GM23248 (cell line): ENCODE results near the gene TBX1. TPM values are rescaled to one million over a fixed set of nuclear protein-coding genes. Genes with fewer than 3 reads are reported as not detected.

Source experiments
- DNase-seq: peaks from one replicate; pipeline ENCODE4 v3.0.0-alpha.2; 2015
- H2AFZ ChIP-seq: fragments of 200-600 bp; sonication (generic); 2 replicates; pipeline ENCODE4 v1.6.1; 2016; ENCODE audit warnings: antibody characterized with exemption
- H3F3A ChIP-seq: fragments of 200-600 bp; sonication (generic); 2 replicates; pipeline ENCODE4 v1.6.1; 2016; ENCODE audit warnings: mild to moderate bottlenecking, antibody characterized with exemption, mixed run types; ENCODE audit not compliant: insufficient read depth
- H3K27ac ChIP-seq: fragments of 200-600 bp; sonication (generic); 2 replicates; pipeline ENCODE4 v1.5.1; 2016; ENCODE audit warnings: mild to moderate bottlenecking
- H3K27me3 ChIP-seq: fragments of 200-600 bp; sonication (generic); replicated peaks from 2 replicates; pipeline ENCODE4 v1.6.1; 2016; ENCODE audit warnings: mild to moderate bottlenecking; ENCODE audit not compliant: insufficient read depth
- H3K36me3 ChIP-seq: fragments of 200-600 bp; sonication (generic); 2 replicates; pipeline ENCODE4 v1.6.1; 2016; ENCODE audit warnings: low read depth, mild to moderate bottlenecking
- H3K4me1 ChIP-seq: fragments of 200-600 bp; sonication (generic); 2 replicates; pipeline ENCODE4 v1.6.1; 2016; ENCODE audit warnings: mild to moderate bottlenecking; ENCODE audit not compliant: insufficient read depth
- H3K4me2 ChIP-seq: fragments of 200-600 bp; sonication (generic); one replicate; pipeline ENCODE4 v1.6.1; 2016; ENCODE audit warnings: mild to moderate bottlenecking; ENCODE audit not compliant: unreplicated experiment
- H3K4me3 ChIP-seq: fragments of 200-600 bp; sonication (generic); 2 replicates; pipeline ENCODE4 v1.5.1; 2016; ENCODE audit warnings: mild to moderate bottlenecking
- H3K79me2 ChIP-seq: fragments of 200-600 bp; sonication (generic); 2 replicates; pipeline ENCODE4 v1.6.1; 2016; ENCODE audit warnings: mild to moderate bottlenecking; ENCODE audit not compliant: insufficient read depth
- H3K9ac ChIP-seq: fragments of 200-600 bp; sonication (generic); 2 replicates; pipeline ENCODE4 v1.6.1; 2016; ENCODE audit warnings: mild to moderate bottlenecking
- H3K9me2 ChIP-seq: fragments of 200-600 bp; sonication (generic); 2 replicates; pipeline ENCODE4 v1.6.1; 2016; ENCODE audit warnings: mixed run types, mild to moderate bottlenecking, moderate library complexity; ENCODE audit not compliant: insufficient read depth
- H3K9me3 ChIP-seq: fragments of 200-600 bp; sonication (generic); one replicate; pipeline ENCODE4 v1.6.1; 2017; ENCODE audit warnings: low read depth
- H4K20me1 ChIP-seq: fragments of 200-600 bp; sonication (generic); 2 replicates; pipeline ENCODE4 v1.6.0; 2016; ENCODE audit not compliant: insufficient read depth
- EZH2 ChIP-seq: fragments of 200-600 bp; sonication (generic); IDR thresholded peaks from 2 replicates; pipeline ENCODE4 v1.6.1; 2018; ENCODE audit warnings: antibody characterized with exemption, mild to moderate bottlenecking; ENCODE audit not compliant: insufficient read depth, poor library complexity, severe bottlenecking
- EZH2phosphoT487 ChIP-seq: fragments of 200-600 bp; sonication (generic); IDR thresholded peaks from 2 replicates; pipeline ENCODE4 v1.6.1; 2018; ENCODE audit warnings: antibody characterized with exemption, moderate library complexity, mild to moderate bottlenecking, low read depth; ENCODE audit not compliant: insufficient read depth
- WGBS, 2 experiments: methylation state at CpG; one replicate each; pipeline ENCODE4 v1.1.6; 2015 to 2017; ENCODE audit warnings: low lambda C conversion rate in 2 of 2, low coverage in 1 of 2; ENCODE audit errors: missing lambda C conversion rate in 2 of 2; 5-methylcytosine and 5-hydroxymethylcytosine counted together
- in situ Hi-C: fragments of 300-500 bp; cut with MboI; formaldehyde crosslinking; loops from 2 replicates; pipeline ENCODE4 v1.15.0; 2020
- polyA plus RNA-seq: library from polyadenylated mRNA; unstranded; fragments of >200 nt; fragmentation: Nextera tagmentation; extraction: Ambion mirVana; gene quantifications from 2 replicates; pipeline ENCODE4 v1.2.1, GENCODE V29; 2016
- total RNA-seq: library from RNA; depleted of rRNA; stranded (reverse); fragments of >200 nt; shearing (Covaris generic); gene quantifications from 2 replicates; pipeline ENCODE4 v1.2.3, GENCODE V29; 2014

Gene TBX1
- total and polyA plus RNA-seq, 2 experiments from 2014 or later = 2.8 to 4.6 TPM

- WGBS, 2 experiments = 81 to 85% methylated on average over 31 to 37 of the region's 38 CpGs
- H2AFZ ChIP-seq = no peak overlapping the region
- TF ChIP-seq EZH2 (no peak), EZH2phosphoT487 (no peak)
- no peaks in the 10 kb centered on the region for H3K27me3 ChIP-seq
- no peak overlapping the region for H3K27ac ChIP-seq
- no peak overlapping the region for H3K4me3 ChIP-seq
- no peak overlapping the region for H3K4me2 ChIP-seq
- no peaks in the 10 kb centered on the region for H3K9me2 ChIP-seq
- H3K9ac ChIP-seq = no peak overlapping the region
- no peaks in the 10 kb centered on the region for H4K20me1 ChIP-seq
- H3K4me1 ChIP-seq = no peaks in the 10 kb centered on the region; the same call in 1 of the 2 replicates
- no peaks in the 10 kb centered on the region for H3K9me3 ChIP-seq
- no peaks in the 10 kb centered on the region for H3F3A ChIP-seq
- in situ Hi-C loops = no loop called here
- no peaks in the 10 kb centered on the region for H3K36me3 ChIP-seq
- no peaks in the 10 kb centered on the region for H3K79me2 ChIP-seq
- DNase-seq = no peak
Measured at GRCh38 chr22:19806213-19807160, 45.9 kb downstream of the TBX1 start.

GRCh38 chr22:19807161-19807913 is 46.8 kb downstream of the TBX1 start:
- no peak for DNase-seq
- Histone ChIP-seq H3F3A (no peaks in the 10 kb centered on the region), H3K9ac (no peak overlapping the region), H3K27me3 (no peaks in the 10 kb centered on the region), H2AFZ (no peak overlapping the region), H3K4me3 (no peak overlapping the region), H3K4me2 (no peak overlapping the region), H4K20me1 (no peaks in the 10 kb centered on the region), H3K9me2 (no peaks in the 10 kb centered on the region), H3K27ac (no peak overlapping the region), H3K9me3 (no peaks in the 10 kb centered on the region), H3K36me3 (no peaks in the 10 kb centered on the region), H3K4me1 (no peaks in the 10 kb centered on the region; the same call in 1 of the 2 replicates), H3K79me2 (no peaks in the 10 kb centered on the region)
- in situ Hi-C loops = no loop called here
- TF ChIP-seq EZH2phosphoT487 = no peak
- no peak for TF ChIP-seq EZH2
- 97 to 98% methylated on average over 15 of the region's 15 CpGs for WGBS, 2 experiments

DNA sequence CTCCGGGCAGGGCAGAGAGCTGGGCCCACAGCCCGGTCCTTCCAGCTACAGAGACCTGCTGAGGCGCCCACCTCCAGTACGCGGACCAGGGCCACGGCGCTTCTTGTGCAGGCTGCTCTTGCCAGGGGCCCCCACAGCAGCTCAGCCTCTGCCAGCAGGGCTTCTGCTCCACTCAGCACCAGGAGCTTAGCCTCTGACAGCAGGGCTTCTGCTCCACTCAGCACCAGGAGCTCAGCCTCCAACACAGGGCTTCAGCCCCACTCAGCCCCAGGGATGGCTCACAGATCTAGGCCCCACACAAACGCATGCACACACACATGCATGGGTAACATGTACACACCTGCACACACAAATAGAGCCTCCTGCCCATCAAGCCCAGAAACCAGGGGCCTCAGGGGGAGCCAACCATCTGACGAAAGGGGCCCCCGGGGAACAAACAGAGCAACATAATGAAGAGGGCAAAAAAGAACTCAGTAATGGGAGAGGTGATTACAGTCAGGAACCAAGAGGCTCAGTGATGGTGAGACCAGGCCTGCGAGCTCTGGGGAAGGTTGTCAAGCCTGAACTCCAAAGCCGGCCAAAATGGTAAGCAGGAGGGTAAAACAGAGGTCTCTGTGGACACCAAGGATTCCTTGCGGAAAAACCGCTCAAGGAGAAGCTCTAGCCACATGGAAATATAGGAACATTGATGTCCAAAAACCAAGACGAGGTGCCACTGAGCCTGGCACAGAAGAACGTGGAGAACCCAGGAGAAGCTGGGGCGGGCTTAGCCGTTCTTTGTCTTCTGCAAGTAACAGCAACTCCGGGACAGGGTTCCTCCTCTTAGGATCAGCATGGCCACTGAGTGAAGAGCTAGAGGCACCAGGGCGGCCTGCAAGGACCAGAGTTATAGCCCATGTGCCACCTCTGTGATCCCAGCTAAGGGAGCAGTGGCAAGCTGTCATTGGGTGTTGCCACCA is 47.6 kb downstream of the TBX1 start:
- Histone ChIP-seq H3K4me2 (no peak overlapping the region), H3K27ac (no peak overlapping the region), H3K27me3 (no peaks in the 10 kb centered on the region), H3K9me2 (no peaks in the 10 kb centered on the region), H3F3A (no peaks in the 10 kb centered on the region), H2AFZ (no peak overlapping the region), H3K36me3 (no peaks in the 10 kb centered on the region), H3K9me3 (no peaks in the 10 kb centered on the region), H3K9ac (no peak overlapping the region), H3K4me1 (no peaks in the 10 kb centered on the region; the same call in 1 of the 2 replicates), H3K4me3 (no peak overlapping the region), H4K20me1 (no peaks in the 10 kb centered on the region), H3K79me2 (no peaks in the 10 kb centered on the region)
- in situ Hi-C loops = no loop called here
- no peak for DNase-seq
- WGBS, 2 experiments = 96 to 97% methylated on average over 20 of the region's 20 CpGs
- TF ChIP-seq EZH2 (no peak), EZH2phosphoT487 (no peak)
